ENCODE results near the gene NAP1L1.

DNA sequence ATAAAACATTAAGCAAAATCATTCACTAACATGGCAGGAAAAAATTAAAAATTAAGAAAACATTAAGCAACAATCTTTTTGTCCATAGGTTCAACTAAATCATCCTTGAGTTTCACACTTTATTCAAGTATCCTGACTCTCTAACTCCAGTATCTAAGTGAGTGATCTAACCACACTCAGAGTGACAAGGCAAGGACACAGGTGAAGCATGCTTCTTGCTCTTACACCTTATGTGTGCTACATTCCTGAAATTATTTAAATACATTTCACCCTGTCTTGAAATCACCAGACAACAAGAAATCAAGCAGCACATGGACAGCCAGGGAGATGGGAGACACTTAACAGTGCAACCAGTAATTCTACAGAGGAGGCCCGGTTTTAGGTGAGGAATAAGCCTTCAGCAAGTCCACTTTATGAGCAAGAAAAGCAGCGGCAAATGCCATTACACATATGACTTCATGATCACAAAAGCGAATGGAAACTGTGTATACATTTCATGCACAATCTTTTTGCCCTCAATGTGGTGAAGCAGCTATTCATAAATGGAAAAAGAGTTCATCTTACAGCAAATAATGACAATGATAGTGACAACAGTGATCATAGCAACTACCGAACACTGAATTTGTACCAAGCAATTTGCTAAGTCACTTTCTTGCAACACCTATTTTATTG is 90.3 kb downstream of the NAP1L1 start:
- TF ChIP-seq, protein P1, sequence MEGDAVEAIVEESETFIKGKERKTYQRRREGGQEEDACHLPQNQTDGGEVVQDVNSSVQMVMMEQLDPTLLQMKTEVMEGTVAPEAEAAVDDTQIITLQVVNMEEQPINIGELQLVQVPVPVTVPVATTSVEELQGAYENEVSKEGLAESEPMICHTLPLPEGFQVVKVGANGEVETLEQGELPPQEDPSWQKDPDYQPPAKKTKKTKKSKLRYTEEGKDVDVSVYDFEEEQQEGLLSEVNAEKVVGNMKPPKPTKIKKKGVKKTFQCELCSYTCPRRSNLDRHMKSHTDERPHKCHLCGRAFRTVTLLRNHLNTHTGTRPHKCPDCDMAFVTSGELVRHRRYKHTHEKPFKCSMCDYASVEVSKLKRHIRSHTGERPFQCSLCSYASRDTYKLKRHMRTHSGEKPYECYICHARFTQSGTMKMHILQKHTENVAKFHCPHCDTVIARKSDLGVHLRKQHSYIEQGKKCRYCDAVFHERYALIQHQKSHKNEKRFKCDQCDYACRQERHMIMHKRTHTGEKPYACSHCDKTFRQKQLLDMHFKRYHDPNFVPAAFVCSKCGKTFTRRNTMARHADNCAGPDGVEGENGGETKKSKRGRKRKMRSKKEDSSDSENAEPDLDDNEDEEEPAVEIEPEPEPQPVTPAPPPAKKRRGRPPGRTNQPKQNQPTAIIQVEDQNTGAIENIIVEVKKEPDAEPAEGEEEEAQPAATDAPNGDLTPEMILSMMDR (IDR thresholded peaks at IDR 0.05; ENCODE audit: low read length): no peak
- TF ChIP-seq EZH2 (IDR thresholded peaks at IDR 0.05; ENCODE audit: borderline replicate concordance, low read length): no peak

Data from OCI-LY1 (cell line).